IPS-18c (cell line): Measurements from ENCODE around the gene ETFRF1.

Experiments
- H3K4me3 ChIP-seq: 2 replicates; pipeline ENCODE4 v1.7.0; 2013; ENCODE audit warnings: low read depth, mild to moderate bottlenecking, low read length, moderate library complexity; ENCODE audit not compliant: insufficient read depth
- H3K9me3 ChIP-seq: one replicate; pipeline ENCODE4 v1.6.1; 2013; ENCODE audit warnings: mild to moderate bottlenecking, low read length, moderate library complexity; ENCODE audit not compliant: control insufficient read depth, insufficient read depth

Gene ETFRF1, protein sequence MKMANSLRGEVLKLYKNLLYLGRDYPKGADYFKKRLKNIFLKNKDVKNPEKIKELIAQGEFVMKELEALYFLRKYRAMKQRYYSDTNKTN

DNA sequence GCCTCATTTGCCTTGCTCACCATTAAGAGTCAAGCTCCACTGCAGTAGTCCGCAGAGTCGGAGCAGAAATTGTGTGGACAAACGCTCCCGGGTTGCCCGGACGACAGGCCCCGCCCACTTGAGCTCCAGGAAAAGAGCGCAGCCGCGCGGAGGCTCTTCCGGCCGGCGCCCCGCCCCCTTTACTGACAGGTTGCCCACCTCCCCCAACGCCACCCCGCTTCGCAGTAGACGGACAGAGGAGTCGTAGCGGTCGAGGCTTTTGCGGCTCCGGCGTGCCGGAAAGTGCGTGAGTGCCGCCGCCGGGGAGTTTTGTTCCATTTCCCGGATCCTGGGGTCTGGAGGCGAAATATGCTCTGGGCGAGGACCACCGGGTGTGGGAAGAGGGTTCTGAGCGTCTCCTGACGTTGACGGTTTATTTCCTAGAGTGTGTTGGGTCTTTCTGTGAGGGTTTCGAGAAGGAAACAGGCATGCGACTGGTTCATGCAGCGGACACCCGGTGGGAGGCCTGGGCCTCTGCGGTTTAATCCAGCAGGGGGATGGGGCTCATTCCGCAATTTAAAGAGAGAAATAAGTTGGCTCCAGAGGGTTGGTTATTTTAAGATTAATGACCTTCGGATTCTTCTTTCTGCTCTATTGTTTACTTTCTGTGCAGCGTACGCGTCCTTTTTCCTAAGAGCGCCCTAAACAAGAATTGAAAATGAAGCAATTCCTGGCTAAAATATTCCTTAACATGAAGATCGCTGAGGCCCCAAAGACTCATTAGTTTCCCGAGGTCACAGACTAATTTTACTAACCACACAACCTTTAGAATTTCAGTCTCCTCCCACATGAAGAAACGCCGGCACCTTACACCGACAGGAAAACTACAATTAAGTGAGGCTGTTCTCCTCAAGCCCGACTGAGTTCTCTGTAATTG, at the start of gene ETFRF1, which contains the start of gene DNAI7:
Gene ETFRF1 (plus strand): TSS at position 182 of the 916 bp plus-strand sequence. CDS start 8,720 bp downstream, outside the sequence.
Gene DNAI7 (minus strand): TSS at position 105 of the 916 bp plus-strand sequence. CDS start 82 bp downstream, at position 23.
- peak within 1 kb of the TSS; percentile 70 for H3K4me3 ChIP-seq
- no peaks in the 10 kb centered on the region for H3K9me3 ChIP-seq

DNA sequence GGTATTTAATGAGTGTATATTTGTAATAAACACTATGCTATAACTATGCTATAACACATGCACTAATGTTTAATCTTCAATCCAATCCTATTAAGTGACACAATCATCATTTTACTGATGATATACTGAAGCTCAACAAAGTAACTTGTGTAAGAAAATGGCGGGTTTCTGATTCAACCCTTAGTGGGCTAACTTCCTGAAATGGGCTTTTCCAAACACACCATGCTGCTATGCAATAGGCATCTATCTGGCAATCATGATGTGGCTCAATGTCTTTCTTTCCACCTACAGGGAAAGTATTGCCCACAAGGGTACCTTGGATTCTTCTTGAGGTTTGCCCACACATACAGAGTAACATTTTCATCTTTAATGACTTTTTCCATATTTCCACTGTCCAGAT, 48.4 kb upstream of the ETFRF1 start:
- no peaks in the 10 kb centered on the region for H3K9me3 ChIP-seq
- no peak overlapping the region for H3K4me3 ChIP-seq

DNA sequence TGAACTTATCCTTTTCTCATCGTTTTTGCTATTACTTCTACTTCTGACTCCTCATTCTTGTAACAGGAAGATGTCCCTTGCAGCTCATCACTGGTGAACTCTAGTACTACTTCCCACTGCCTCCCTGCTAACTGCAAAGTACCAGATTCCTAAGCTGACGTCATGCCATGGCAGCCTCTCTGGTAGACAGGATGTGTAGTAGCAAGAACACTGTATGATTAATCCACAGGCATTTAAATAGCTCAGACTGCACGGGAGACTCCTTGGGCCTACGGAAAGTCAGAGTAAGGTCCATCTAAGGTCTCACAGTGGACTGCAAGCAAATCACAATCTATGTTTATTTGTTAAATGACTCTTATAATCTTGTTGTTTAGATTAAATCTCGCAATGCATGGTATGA, 43.6 kb upstream of the ETFRF1 start:
- peaks cover 1% of the 10 kb centered on the region for H3K9me3 ChIP-seq
- H3K4me3 ChIP-seq, result no peak overlapping the region

DNA sequence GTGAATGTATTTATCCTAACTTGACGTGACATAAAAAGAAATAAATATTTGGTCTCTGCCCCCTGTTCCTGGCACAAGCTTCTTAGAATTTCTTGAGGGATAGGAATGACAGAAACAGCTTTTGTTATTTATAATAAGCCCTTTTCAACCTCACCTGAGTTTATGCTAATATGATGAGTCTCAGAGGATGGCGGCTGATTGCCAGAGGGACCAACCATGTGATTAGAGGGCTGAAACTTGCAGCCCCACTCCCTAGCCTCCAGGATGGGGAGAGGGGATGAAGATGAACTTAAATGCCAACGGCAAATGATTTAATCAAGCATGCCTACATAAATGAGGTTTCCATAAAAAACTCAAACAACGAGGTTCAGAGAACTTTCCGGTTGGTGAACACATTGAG, 43.0 kb upstream of the ETFRF1 start:
- H3K4me3 ChIP-seq, result no peak overlapping the region
- peaks cover 2% of the 10 kb centered on the region for H3K9me3 ChIP-seq

DNA sequence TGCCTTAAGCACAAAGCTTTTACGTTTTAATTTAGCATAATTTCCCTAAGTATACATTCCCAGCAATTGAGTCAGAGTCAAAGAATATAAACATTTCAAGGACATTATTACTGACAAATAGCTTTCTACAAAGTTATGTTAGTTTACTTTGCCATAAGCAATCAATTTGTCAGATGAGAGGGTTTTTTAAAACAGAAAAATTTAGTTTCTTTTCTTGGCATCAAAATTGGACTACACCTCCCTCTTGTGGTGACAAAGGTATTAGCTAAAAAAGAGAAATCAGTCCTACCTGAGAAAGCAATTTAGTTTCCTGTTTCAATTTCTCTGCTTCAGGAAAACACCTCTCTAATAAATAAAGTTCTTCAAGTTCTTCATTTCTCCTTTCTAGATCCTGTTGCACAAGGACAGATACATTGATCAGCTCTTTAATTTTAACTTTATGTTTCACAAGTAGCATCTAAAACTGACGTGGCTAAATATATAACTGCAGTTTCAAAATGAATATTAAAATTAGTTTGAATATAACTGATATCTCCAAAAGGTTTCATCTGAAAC, 39.9 kb upstream of the ETFRF1 start:
- H3K4me3 ChIP-seq, result no peak overlapping the region
- H3K9me3 ChIP-seq, result peaks cover 2% of the 10 kb centered on the region

DNA sequence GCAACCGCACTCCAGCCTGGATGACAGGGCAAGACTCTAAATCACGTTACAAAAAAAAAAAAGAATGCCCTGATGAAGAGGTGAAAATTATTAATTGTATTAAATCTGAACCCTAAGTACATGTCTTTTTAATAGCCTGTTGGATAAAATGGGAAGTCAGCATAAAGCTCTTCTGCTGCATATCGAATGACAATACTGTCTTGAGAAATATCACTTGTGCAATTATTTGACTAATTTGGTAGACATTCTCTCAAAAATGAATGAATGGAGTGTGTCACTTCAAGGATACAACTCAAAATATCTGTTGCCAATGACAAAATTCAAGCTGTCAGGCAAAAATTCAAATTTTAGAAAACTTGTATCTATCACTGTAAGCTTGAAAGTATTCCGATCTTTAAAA, 39.0 kb upstream of the ETFRF1 start:
- H3K4me3 ChIP-seq, result no peak overlapping the region
- peaks cover 2% of the 10 kb centered on the region for H3K9me3 ChIP-seq

DNA sequence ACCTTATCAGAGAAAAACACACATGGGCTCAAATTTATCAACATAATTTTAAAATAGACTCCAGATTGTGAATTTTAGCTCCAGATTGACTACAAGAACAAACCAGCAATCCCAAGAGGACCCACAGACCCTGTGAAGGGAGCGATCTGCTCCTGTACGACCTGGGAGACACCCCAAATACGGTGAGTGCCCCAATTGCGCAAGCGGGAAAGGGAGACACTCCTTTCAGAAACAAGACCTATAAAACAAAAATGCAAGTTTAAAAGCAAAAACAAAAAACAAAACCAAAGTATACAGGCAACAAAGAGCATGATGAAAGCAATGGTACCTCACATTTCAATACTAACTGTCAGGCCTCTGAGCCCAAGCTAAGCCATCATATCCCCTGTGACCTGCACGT, 32.2 kb upstream of the ETFRF1 start:
- Histone ChIP-seq H3K4me3 (no peak overlapping the region), H3K9me3 (no peaks in the 10 kb centered on the region)

DNA sequence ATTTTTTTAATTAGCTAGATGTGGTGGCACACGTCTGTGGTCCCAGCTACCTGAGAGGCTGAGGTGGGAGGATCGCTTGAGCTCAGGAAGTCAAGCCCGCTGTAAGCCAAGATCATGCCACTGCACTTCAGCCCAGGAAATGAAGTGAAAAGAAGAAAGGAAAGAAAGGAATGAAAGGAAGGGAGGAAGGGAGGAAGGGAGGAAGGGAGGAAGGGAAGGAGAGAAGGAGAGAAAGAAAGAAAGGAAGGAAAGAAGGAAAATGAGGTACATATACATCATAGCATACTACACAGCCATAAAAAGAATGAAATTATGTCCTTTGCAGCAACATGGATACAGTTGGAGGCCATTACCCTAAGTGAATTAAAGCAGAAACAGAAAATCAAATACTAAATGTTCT, 12.3 kb upstream of the ETFRF1 start:
- Histone ChIP-seq H3K4me3 (no peak overlapping the region), H3K9me3 (no peaks in the 10 kb centered on the region)

DNA sequence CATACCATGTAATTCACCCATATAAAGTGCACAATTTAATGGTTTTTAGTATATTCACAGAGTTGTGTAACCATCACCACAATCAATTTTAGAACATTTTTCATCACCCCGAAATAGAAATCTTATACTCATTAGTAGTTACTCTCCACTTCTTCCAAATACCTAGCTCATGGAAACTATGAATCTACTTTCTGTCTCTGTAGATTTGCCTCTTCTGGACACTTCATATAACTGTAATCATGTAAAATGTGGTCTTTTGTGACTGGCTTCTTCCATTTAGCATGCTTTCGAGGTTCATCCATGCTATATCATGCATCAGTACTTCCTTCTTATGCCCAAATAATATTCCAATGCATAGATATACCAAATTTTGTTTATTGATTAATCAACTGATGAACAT, 10.9 kb upstream of the ETFRF1 start:
- Histone ChIP-seq H3K4me3 (no peak overlapping the region), H3K9me3 (no peaks in the 10 kb centered on the region)

DNA sequence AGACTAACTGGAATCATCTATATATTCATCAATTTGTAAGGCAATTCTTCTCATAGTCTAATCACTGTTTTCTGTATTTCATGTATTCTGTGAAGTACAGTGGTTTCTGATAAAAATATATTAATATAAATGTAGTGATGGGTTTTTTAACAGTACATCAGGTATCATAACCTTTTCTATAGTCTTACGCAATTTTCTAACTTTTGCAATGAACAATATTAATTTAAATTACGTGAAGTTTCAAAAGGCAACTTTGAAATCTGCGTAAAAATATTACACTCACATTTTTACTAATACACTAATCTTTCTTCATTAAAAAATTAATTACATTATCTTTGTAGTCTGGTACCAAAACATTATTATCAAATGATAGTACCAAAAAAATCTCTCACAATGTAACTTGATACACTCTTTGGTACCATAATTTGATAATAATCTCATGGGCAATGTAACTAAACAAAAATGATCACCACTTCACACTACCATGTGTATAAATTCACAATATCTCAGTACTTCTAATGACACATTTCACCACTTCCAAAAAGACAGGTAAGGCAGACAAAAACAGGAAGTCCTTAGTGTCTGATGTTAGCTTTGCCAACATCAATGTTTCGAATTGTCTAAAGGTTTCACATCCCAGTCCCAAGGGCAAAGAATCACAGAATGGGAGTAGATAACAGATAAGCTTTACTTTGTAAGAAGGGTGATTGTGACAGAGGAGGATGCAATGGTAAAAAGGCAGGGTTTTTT, 8.8 kb upstream of the ETFRF1 start:
- H3K4me3 ChIP-seq, result no peak overlapping the region
- no peaks in the 10 kb centered on the region for H3K9me3 ChIP-seq

DNA sequence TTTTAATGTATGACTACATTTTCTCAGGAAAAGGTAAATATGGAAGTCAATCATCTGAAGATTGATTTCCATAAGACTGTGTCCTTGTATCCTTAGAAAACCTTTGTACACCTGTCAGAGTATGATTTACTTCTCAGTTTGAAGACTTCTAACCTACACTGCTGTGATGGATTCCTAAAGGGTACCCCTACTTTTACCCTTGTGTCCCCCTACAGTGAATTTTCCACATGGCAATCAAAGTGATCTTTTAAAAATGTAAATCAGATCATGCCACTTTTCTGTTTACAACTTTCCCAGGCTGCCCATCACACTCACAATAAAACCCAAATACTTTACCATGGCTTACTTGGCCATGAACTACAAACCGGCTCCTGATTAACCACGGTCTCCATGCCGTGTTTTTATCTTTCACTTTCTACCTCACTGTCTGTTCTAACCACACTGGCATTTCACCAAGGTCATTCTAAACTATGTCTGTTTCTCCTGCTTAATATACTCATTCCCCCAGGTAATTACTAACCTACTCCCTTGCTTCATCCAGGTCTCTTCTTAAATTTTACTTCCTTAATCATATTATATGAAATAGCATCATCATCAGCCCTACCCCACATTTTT, 8.1 kb upstream of the ETFRF1 start:
- H3K9me3 ChIP-seq, result no peaks in the 10 kb centered on the region
- H3K4me3 ChIP-seq, result no peak overlapping the region

DNA sequence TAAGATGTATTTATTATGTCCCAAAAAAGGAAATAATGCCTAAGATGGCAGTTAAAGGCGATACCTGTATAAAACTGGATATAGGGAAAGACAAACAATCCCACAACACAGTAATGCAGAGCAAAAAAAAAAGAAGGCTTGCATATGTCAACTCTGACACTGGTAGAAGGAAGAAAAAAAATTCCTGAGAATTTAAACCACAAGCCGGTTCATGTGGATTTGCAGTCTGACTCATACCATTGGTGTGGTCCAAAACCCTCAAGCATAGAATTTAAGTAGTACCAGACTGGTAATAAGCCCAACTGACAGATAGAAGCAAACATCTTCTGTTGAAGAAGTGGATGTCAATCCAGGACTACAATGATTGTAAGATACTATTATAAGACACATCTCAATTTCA, 7.3 kb upstream of the ETFRF1 start:
- H3K4me3 ChIP-seq, result no peak overlapping the region
- H3K9me3 ChIP-seq, result no peaks in the 10 kb centered on the region

DNA sequence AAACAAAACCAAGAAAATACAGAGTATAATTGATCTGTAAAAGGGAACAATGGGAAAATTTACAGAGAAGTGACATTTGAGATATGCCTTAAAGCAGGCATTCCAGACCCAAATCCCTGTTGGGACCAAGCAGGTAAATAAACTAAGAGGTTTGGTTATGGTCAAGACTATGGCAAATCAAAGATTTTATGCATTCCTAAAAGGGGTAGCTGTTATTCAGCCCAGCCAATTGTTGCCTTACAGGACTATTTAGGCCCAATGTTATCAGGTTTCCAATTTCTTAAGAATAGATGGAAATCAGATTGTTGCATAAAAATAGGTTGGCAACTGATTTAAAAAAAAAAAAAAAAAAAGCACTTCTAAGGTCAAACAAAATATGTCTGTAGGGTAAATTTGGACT, 5.4 kb upstream of the ETFRF1 start:
- Histone ChIP-seq H3K9me3 (no peaks in the 10 kb centered on the region), H3K4me3 (no peak overlapping the region)

DNA sequence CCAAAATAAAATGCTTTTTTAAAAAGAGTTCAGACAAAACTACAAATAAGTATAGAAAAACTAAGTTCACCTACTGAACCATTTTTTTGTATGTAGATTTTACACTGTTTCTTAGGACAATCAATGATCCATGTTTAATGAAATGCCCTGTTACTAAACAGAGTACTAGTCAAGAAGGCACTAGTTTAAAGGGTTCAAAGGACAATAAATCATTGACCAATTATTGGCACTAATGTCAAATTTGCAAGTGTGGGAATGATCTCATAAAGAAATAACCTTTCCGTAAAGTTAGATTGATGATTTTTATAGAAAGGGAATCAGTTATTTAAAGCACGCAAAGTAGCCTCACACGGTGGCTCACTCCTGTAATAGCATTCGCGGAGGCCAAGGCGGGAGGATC, 4.2 kb upstream of the ETFRF1 start:
- no peaks in the 10 kb centered on the region for H3K9me3 ChIP-seq
- H3K4me3 ChIP-seq, result no peak overlapping the region

DNA sequence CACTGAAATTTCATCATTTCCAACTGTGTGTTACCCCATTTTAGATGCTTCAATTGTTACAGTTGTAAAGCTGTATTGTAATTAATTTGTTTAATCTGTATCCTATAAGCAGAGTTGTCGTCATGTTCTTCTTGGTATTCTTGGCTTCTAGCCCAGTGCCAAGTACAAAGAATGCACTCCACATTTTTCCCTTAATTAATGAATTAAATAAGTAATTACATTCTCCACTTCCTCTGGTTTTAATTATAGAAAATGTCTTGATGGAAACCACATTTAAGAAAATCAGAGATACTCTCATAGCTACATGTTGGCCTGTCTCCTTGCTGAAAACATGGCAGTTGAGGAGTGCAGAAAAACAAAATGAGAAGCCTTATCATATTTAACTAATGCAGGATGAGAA, 823 bp upstream of the ETFRF1 start:
- Histone ChIP-seq H3K9me3 (no peaks in the 10 kb centered on the region), H3K4me3 (0 out of 2 replicates have a peak overlapping the region, but pooled peaks have one; percentile 70)

DNA sequence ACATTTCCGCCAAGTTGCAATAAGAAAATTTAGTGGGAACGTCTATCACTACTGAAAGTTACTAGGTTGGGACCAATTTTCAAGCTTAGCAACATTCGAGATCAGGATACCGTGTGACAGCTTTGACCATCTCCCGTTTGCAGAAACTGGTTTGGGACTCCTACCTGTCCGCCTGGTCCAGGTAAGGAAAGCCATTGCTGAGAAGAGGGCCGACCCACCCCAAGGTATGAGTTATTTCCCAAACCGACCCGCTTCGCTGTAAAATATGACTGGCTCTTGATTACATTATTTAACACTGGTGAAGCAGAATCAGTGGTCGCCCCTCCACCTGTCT, 348 bp upstream of the ETFRF1 start:
- Histone ChIP-seq H3K9me3 (no peaks in the 10 kb centered on the region), H3K4me3 (peak overlapping the region; percentile 70)

DNA sequence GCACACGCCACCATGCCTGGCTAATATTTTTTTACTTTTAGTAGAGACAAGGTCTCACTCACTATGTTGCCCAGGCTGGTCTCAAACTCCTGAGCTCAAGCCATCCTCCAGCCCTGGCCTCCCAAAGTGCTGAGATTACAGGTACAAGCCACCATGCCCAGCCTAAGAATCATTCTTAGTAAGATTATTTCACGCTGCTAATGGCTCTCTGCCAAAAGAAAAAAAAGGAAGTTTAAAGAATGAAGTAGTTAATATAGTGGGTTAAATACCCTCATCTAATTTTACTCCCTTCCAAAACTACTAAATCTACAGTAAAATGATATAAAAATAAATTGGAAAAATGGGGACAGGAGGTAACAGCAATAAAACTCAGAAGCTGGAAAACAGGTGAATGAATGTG, 2.6 kb downstream of the ETFRF1 start:
- Histone ChIP-seq H3K4me3 (no peak overlapping the region), H3K9me3 (no peaks in the 10 kb centered on the region)
